Osteocyte (in vitro differentiated cells): ENCODE results near the gene WDR12. TPM values are rescaled to one million over a fixed set of nuclear protein-coding genes. Genes with fewer than 3 reads are reported as not detected.
A peak's percentile ranks its signal among the peaks of the same experiment; 100 is the strongest.
"Not testable (repeated sequence)": the region's sequence is repeated elsewhere in the genome, so short reads cannot be mapped to it uniquely, and the experiment has no call there.

Source experiments
- DNase-seq: peaks from one replicate; pipeline ENCODE4 v3.0.0; 2021; ENCODE audit warnings: mixed read lengths; ENCODE audit not compliant: unreplicated experiment; ENCODE audit errors: extremely low spot score
- H3K27ac Mint-ChIP-seq: one replicate; pipeline ENCODE4 v1.8.0; 2021; ENCODE audit warnings: mild to moderate bottlenecking, mixed read lengths; ENCODE audit not compliant: unreplicated experiment
- H3K27me3 Mint-ChIP-seq: one replicate; pipeline ENCODE4 v1.8.0; 2021; ENCODE audit warnings: mixed read lengths; ENCODE audit not compliant: unreplicated experiment
- H3K36me3 Mint-ChIP-seq: one replicate; pipeline ENCODE4 v1.8.0; 2021; ENCODE audit warnings: mixed read lengths; ENCODE audit not compliant: unreplicated experiment
- H3K4me1 Mint-ChIP-seq: one replicate; pipeline ENCODE4 v1.8.0; 2021; ENCODE audit warnings: mixed read lengths; ENCODE audit not compliant: unreplicated experiment
- H3K4me3 Mint-ChIP-seq: one replicate; pipeline ENCODE4 v1.8.0; 2021; ENCODE audit warnings: mild to moderate bottlenecking, moderate library complexity, mixed read lengths; ENCODE audit not compliant: unreplicated experiment
- H3K9me3 Mint-ChIP-seq: one replicate; pipeline ENCODE4 v1.8.0; 2021; ENCODE audit warnings: mixed read lengths; ENCODE audit not compliant: unreplicated experiment
- CTCF ChIP-seq: fragments of 200-600 bp; sonication (generic); IDR thresholded peaks from 2 replicates; pipeline ENCODE4 v1.5.0; 2021; ENCODE audit warnings: antibody characterized with exemption, mild to moderate bottlenecking, moderate library complexity
- long read RNA-seq: library from polyadenylated mRNA; unstranded; transcript quantifications from one replicate; pipeline ENCODE4 v2.0.0, GENCODE V29; 2021
- total RNA-seq: library from RNA; stranded (reverse); gene quantifications from 2 replicates; pipeline ENCODE4 v1.2.1, GENCODE V29; 2021

Gene WDR12
- total RNA-seq: 47.9 and 49.3 TPM in 2 replicates
- long read RNA-seq, full-length matches to known transcripts: 125 of 152 reads
- long read RNA-seq, partial matches to known transcripts: 15 of 152 reads
- long read RNA-seq, other reads (novel, unspliced or antisense): 12 of 152 reads

- Mint-ChIP-seq H3K9me3 (no peaks in the 10 kb centered on the region), H3K27ac (peak within 1 kb of the TSS; percentile 98), H3K27me3 (no peaks in the 10 kb centered on the region), H3K4me3 (peak within 1 kb of the TSS; percentile 98), H3K4me1 (peaks cover 21% of the 10 kb centered on the region), H3K36me3 (no peaks in the 10 kb centered on the region)
- peak; percentile 96 for DNase-seq
- no peak for TF ChIP-seq CTCF
Measured at GRCh38 chr2:202911512-202912341, at the start of gene WDR12, which contains the start of gene CARF. Gene WDR12 (minus strand): TSS chr2:202911673. CDS start chr2:202911476, 197 bp downstream. Gene CARF (plus strand): TSS chr2:202912275. CDS start chr2:202941903, 29,628 bp downstream.

- no peak overlapping the region for H3K4me3 Mint-ChIP-seq
Measured at GRCh38 chr2:202960524-202960923, 49.1 kb upstream of the WDR12 start.

GRCh38 chr2:202950592-202950991, 39.1 kb upstream of the WDR12 start:
- Mint-ChIP-seq H3K4me1 (no peaks in the 10 kb centered on the region), H3K36me3 (peaks cover 32% of the 10 kb centered on the region), H3K27ac (no peak overlapping the region), H3K27me3 (no peaks in the 10 kb centered on the region), H3K9me3 (peaks cover 22% of the 10 kb centered on the region), H3K4me3 (no peak overlapping the region)
- no peak for DNase-seq
- no peak for TF ChIP-seq CTCF

More at GRCh38 chr2:202960524-202960923, 49.1 kb upstream of the WDR12 start:
- H3K27me3 Mint-ChIP-seq: no peaks in the 10 kb centered on the region
- no peaks in the 10 kb centered on the region for H3K9me3 Mint-ChIP-seq
- H3K27ac Mint-ChIP-seq: no peak overlapping the region
- H3K4me1 Mint-ChIP-seq: peaks cover 6% of the 10 kb centered on the region
- TF ChIP-seq CTCF: no peak
- DNase-seq: no peak
- H3K36me3 Mint-ChIP-seq: peaks cover 8% of the 10 kb centered on the region

- H3K27ac Mint-ChIP-seq: not testable (repeated sequence)
- peaks cover 40% of the 10 kb centered on the region for H3K36me3 Mint-ChIP-seq
Measured at GRCh38 chr2:202949333-202949732, 37.9 kb upstream of the WDR12 start.

GRCh38 chr2:202945497-202945896, 34.0 kb upstream of the WDR12 start:
- Mint-ChIP-seq H3K4me3 (no peak overlapping the region), H3K27me3 (no peaks in the 10 kb centered on the region), H3K4me1 (peaks cover 3% of the 10 kb centered on the region), H3K27ac (no peak overlapping the region), H3K9me3 (peaks cover 26% of the 10 kb centered on the region), H3K36me3 (peaks cover 45% of the 10 kb centered on the region)
- no peak for TF ChIP-seq CTCF
- no peak for DNase-seq

More at GRCh38 chr2:202949333-202949732, 37.9 kb upstream of the WDR12 start:
- H3K9me3 Mint-ChIP-seq: peaks cover 26% of the 10 kb centered on the region
- DNase-seq, H3K27me3 Mint-ChIP-seq, H3K4me3 Mint-ChIP-seq, H3K4me1 Mint-ChIP-seq: not testable (repeated sequence)
